ENCODE data around the gene CCDC85B. TPM values are rescaled to one million over a fixed set of nuclear protein-coding genes. Genes with fewer than 3 reads are reported as not detected.

CCDC85B gene
- total RNA-seq, 1 experiment from 2014 or later, result 55.3 TPM

GRCh38 chr11:65857853-65858680 is 32.4 kb upstream of the CCDC85B start, which contains the start of gene CFL1 (continued):
- TF ChIP-seq PREB (CRISPR knock-in tag; IDR thresholded peaks at IDR 0.05; ENCODE audit: borderline replicate concordance), result no peak
- TF ChIP-seq ATF3 (CRISPR knock-in tag; conservative IDR thresholded peaks at IDR 0.05), result no peak
- TF ChIP-seq ERG (CRISPR knock-in tag; IDR thresholded peaks at IDR 0.05), result no peak
- no peak for TF ChIP-seq ZMAT4 (CRISPR knock-in tag; IDR thresholded peaks at IDR 0.05)
- TF ChIP-seq E2F4 (CRISPR knock-in tag; IDR thresholded peaks at IDR 0.05; ENCODE audit: borderline replicate concordance, low read depth), result peak; percentile 72; the same call in 1 of the 2 replicates
- no peak for TF ChIP-seq ZNF138 (CRISPR knock-in tag; conservative IDR thresholded peaks at IDR 0.05)
- no peak for TF ChIP-seq MXD4 (CRISPR knock-in tag; IDR thresholded peaks at IDR 0.05; ENCODE audit: borderline replicate concordance)
- no peak for TF ChIP-seq JAZF1 (CRISPR knock-in tag; IDR thresholded peaks at IDR 0.05)
- TF ChIP-seq NR1H2 (CRISPR knock-in tag; IDR thresholded peaks at IDR 0.05), result no peak
- no peak for TF ChIP-seq AR (CRISPR knock-in tag; IDR thresholded peaks at IDR 0.05)
- no peak for TF ChIP-seq TCF7 (CRISPR knock-in tag; IDR thresholded peaks at IDR 0.05; ENCODE audit: low read depth)
- peak; percentile 50; the same call in 1 of the 2 replicates for TF ChIP-seq ARID4B (CRISPR knock-in tag; IDR thresholded peaks at IDR 0.05; ENCODE audit: borderline replicate concordance)
- peak; percentile 89 for TF ChIP-seq ETV6 (CRISPR knock-in tag; IDR thresholded peaks at IDR 0.05)
